DND-41 (cell line): ENCODE results near the gene HAND1.

ENCODE experiments used
- ATAC-seq: fragments of 200-7000 bp; cut with Tn5 transposase; 3 replicates; pipeline ENCODE4 v1.9.1; 2021; ENCODE audit warnings: low read depth; ENCODE audit not compliant: insufficient read depth
- DNase-seq: peaks from one replicate; pipeline ENCODE4 v3.0.0-alpha.2; 2020
- H2AFZ ChIP-seq: 2 replicates; pipeline ENCODE4 v1.6.0; 2012; ENCODE audit warnings: low read depth, low read length
- H3K27ac ChIP-seq: 2 replicates; pipeline ENCODE4 v1.5.1; 2012; ENCODE audit warnings: low read length, inconsistent platforms
- H3K27me3 ChIP-seq: fragments of 200-600 bp; sonication (generic); 2 replicates; pipeline ENCODE4 v1.6.0; 2012; ENCODE audit warnings: low read length, mild to moderate bottlenecking, inconsistent platforms; ENCODE audit not compliant: insufficient read depth, poor library complexity
- H3K36me3 ChIP-seq: 2 replicates; pipeline ENCODE4 v1.5.1; 2012; ENCODE audit warnings: low read length, inconsistent platforms; ENCODE audit not compliant: insufficient read depth
- H3K4me1 ChIP-seq: 2 replicates; pipeline ENCODE4 v1.5.1; 2012; ENCODE audit warnings: mild to moderate bottlenecking, low read length; ENCODE audit not compliant: insufficient read depth
- H3K4me2 ChIP-seq: 2 replicates; pipeline ENCODE4 v1.6.0; 2012; ENCODE audit warnings: mild to moderate bottlenecking, moderate library complexity, low read length, inconsistent platforms; ENCODE audit not compliant: insufficient read depth
- H3K4me3 ChIP-seq, 2 experiments: fragments of 200-600 bp in 1 of 2; shearing (Covaris generic) in 1 of 2; 2 replicates each; pipeline ENCODE4 v1.5.1; 2012 to 2016; ENCODE audit warnings: inconsistent platforms in 2 of 2, low read length in 2 of 2, mild to moderate bottlenecking in 2 of 2, low read depth in 1 of 2, moderate library complexity in 1 of 2
- H3K79me2 ChIP-seq: 2 replicates; pipeline ENCODE4 v1.6.0; 2012; ENCODE audit warnings: low read length, inconsistent platforms; ENCODE audit not compliant: insufficient read depth
- H3K9ac ChIP-seq: 2 replicates; pipeline ENCODE4 v1.6.0; 2012; ENCODE audit warnings: low read depth, mild to moderate bottlenecking, inconsistent platforms, low read length, moderate library complexity
- H3K9me3 ChIP-seq: 2 replicates; pipeline ENCODE4 v1.5.1; 2012; ENCODE audit warnings: low read length, moderate library complexity, mild to moderate bottlenecking, inconsistent platforms; ENCODE audit not compliant: insufficient read depth, severe bottlenecking
- H4K20me1 ChIP-seq: 2 replicates; pipeline ENCODE4 v1.6.0; 2012; ENCODE audit warnings: low read length; ENCODE audit not compliant: insufficient read depth
- EZH2 ChIP-seq: IDR thresholded peaks from 3 replicates; pipeline ENCODE4 v1.6.1; 2012; ENCODE audit warnings: borderline replicate concordance, low read depth, mild to moderate bottlenecking, moderate library complexity, low read length, inconsistent platforms; ENCODE audit not compliant: severe bottlenecking
- TF ChIP-seq, protein P1 (sequence below): IDR thresholded peaks from 2 replicates; pipeline ENCODE4 v1.5.1; 2012; ENCODE audit warnings: borderline replicate concordance, low read length, moderate library complexity, mild to moderate bottlenecking; ENCODE audit not compliant: poor library complexity, severe bottlenecking; ENCODE audit errors: extremely low read depth

HAND1 gene

DNA sequence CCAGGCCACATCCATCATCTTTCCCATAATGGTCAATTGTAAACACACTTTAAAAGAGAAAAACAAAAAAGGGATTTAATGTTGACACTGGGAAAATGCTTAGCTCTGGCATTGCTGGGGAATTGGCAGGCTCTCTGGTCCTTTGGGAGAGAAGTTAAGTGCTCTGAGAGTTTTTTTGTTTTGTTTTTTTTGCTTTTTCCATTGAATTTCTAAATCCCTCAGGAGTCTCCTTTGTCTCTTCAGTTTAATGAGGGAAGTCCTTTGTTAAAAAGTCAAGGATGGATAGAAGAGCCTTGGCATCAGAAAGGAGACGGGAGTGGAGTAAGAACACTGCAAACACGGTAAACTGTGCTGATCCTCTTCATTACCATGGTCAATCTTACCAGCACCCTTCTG is 7.1 kb upstream of the HAND1 start:
- Histone ChIP-seq H3K9me3 (no peaks in the 10 kb centered on the region), H3K9ac (no peak overlapping the region), H3K79me2 (no peaks in the 10 kb centered on the region), H4K20me1 (no peaks in the 10 kb centered on the region), H3K4me3 (no peak overlapping the region), H3K36me3 (no peaks in the 10 kb centered on the region), H3K27ac (no peak overlapping the region), H3K4me2 (no peak overlapping the region), H2AFZ (no peak overlapping the region), H3K27me3 (peaks cover 79% of the 10 kb centered on the region), H3K4me1 (no peaks in the 10 kb centered on the region)
- ATAC-seq = no peak
- TF ChIP-seq, protein P1, sequence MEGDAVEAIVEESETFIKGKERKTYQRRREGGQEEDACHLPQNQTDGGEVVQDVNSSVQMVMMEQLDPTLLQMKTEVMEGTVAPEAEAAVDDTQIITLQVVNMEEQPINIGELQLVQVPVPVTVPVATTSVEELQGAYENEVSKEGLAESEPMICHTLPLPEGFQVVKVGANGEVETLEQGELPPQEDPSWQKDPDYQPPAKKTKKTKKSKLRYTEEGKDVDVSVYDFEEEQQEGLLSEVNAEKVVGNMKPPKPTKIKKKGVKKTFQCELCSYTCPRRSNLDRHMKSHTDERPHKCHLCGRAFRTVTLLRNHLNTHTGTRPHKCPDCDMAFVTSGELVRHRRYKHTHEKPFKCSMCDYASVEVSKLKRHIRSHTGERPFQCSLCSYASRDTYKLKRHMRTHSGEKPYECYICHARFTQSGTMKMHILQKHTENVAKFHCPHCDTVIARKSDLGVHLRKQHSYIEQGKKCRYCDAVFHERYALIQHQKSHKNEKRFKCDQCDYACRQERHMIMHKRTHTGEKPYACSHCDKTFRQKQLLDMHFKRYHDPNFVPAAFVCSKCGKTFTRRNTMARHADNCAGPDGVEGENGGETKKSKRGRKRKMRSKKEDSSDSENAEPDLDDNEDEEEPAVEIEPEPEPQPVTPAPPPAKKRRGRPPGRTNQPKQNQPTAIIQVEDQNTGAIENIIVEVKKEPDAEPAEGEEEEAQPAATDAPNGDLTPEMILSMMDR = no peak
- TF ChIP-seq EZH2 = no peak
- no peak for DNase-seq

DNA sequence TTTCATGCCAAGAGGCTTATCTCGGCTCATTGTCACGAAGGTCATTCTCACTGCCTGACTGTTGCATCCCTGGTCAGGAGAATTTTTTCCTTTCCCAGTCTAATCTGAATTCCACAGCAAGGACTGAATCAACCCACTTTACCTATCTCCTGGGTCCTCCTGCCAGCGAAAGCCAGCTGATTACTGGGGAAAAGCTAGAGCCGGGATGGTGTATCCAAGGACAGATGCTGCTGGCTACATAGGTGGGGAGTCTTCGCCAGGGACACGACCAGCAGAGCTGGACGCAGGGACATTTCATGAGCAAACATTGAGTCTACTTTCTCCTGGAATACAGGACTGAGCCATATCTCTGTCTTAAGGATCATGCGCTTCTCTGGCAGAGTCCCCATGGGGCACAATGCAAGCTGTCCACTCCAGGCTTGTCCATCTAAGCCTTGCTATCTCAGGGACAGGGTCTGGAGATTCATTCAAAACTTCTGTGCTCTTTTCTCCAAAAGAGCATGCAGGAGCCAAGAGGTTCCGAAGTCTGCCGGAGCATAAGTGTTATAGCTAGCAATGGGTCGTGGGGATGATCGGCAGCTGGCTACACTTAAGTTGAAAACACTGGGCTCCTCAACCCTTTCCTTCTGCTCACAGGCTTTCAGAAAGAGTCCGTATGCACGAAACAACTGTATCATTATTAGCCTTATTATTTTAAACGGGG is 6.5 kb upstream of the HAND1 start:
- ATAC-seq = no peak
- H2AFZ ChIP-seq = no peak overlapping the region
- no peak overlapping the region for H3K4me2 ChIP-seq
- no peaks in the 10 kb centered on the region for H3K79me2 ChIP-seq
- no peaks in the 10 kb centered on the region for H3K9me3 ChIP-seq
- no peak overlapping the region for H3K9ac ChIP-seq
- H3K27me3 ChIP-seq = peaks cover 80% of the 10 kb centered on the region
- H3K27ac ChIP-seq = no peak overlapping the region
- no peaks in the 10 kb centered on the region for H4K20me1 ChIP-seq
- H3K36me3 ChIP-seq = no peaks in the 10 kb centered on the region
- TF ChIP-seq, protein P1 = no peak
- TF ChIP-seq EZH2 = no peak
- DNase-seq = no peak
- no peaks in the 10 kb centered on the region for H3K4me1 ChIP-seq
- no peak overlapping the region for H3K4me3 ChIP-seq

DNA sequence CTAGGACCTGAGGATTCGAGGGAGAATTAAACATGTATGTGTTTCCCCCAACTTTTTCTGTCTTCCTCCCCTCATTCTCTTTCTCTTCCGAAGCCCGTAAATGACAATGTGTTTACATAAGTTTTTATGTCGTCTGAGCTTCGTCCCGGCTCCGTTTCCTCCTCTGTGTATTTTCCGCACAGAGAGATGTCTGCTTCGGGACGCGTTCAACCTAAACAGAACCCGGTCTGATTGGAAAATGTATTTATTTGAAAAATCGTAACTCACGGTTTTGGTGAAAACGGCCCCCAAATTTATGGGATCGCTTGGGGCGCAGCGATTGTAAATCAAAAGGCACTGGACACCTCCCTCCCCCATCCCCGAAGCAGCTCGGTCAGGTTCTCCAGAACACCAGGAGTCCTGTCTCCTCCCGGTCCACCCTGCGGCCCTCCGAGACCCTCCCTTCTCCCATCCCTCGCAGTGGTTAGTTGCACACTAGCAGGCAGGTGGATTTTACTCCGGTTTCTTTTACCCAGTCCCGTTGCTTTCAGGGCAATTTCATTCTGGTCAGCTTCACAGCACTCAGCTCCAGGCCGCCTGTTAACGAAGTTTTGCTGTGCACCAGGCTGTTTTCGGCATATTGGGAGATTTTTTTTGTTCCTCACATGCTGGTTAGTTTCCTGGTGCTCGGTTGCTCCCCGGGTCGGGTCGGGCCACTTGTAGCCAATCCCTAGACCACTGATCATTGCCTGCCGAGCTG is 5.8 kb upstream of the HAND1 start:
- no peaks in the 10 kb centered on the region for H3K9me3 ChIP-seq
- no peak overlapping the region for H3K4me3 ChIP-seq
- TF ChIP-seq EZH2 = no peak
- TF ChIP-seq, protein P1 = no peak
- no peaks in the 10 kb centered on the region for H4K20me1 ChIP-seq
- peaks cover 78% of the 10 kb centered on the region for H3K27me3 ChIP-seq
- H3K36me3 ChIP-seq = no peaks in the 10 kb centered on the region
- H2AFZ ChIP-seq = no peak overlapping the region
- H3K4me1 ChIP-seq = no peaks in the 10 kb centered on the region
- no peak overlapping the region for H3K27ac ChIP-seq
- DNase-seq (no peak), ATAC-seq (no peak)
- H3K79me2 ChIP-seq = no peaks in the 10 kb centered on the region
- H3K9ac ChIP-seq = no peak overlapping the region
- no peak overlapping the region for H3K4me2 ChIP-seq
